Ovary (tissue), 9 donors: ENCODE measurements around the gene INPP5E. TPM values are rescaled to one million over a fixed set of nuclear protein-coding genes. Genes with fewer than 3 reads are reported as not detected.

Experiments used
- DNase-seq, 5 donors: peaks; one replicate each; pipeline ENCODE4 v3.0.0-alpha.2; 2019 to 2020
- H3K27ac ChIP-seq, 2 donors: fragments of 200-600 bp; one replicate each; pipeline versions ENCODE4 v1.5.1 to v1.8.0; 2019 to 2022
- H3K27me3 ChIP-seq: fragments of 200-600 bp; one replicate; pipeline ENCODE4 v1.8.0; 2022
- H3K36me3 ChIP-seq: fragments of 200-600 bp; sonication (generic); one replicate; pipeline ENCODE4 v1.5.1; 2019
- H3K4me1 ChIP-seq: one replicate; pipeline ENCODE4 v1.8.1; 2013; ENCODE audit warnings: mild to moderate bottlenecking, moderate library complexity; ENCODE audit not compliant: insufficient read depth
- H3K4me3 ChIP-seq: fragments of 200-600 bp; sonication (generic); one replicate; pipeline ENCODE4 v1.5.1; 2017
- H3K9me3 ChIP-seq, 2 donors: fragments of 200-600 bp in 1 of 2; sonication (generic) in 1 of 2; one replicate each; pipeline versions ENCODE4 v1.5.1 to v1.8.1; 2013 to 2019; ENCODE audit warnings: mild to moderate bottlenecking in 1 of 2, moderate library complexity in 1 of 2
- CTCF ChIP-seq, 3 donors: fragments of 450-650 bp in 2 of 3; fragments of 200-600 bp in 1 of 3; IDR thresholded peaks; one replicate each; pipeline versions ENCODE4 v1.5.1 to v1.8.0; 2016 to 2022; ENCODE audit warnings: antibody characterized with exemption in 3 of 3, mild to moderate bottlenecking in 1 of 3
- EP300 ChIP-seq: sonication (generic); formaldehyde crosslinking; IDR thresholded peaks from one replicate; pipeline ENCODE4 v1.6.1; 2017; ENCODE audit warnings: antibody characterized with exemption
- POLR2A ChIP-seq: fragments of 450-650 bp; IDR thresholded peaks from one replicate; pipeline ENCODE4 v1.6.1; 2017; ENCODE audit warnings: antibody characterized with exemption, mild to moderate bottlenecking, moderate library complexity
- WGBS, 3 donors: extraction: QIAGEN DNeasy Blood & Tissue Kit in 1 of 3; methylation state at CpG; one replicate each; pipeline versions ENCODE4 v1.1.5 to v1.1.7; 2013 to 2017; 5-methylcytosine and 5-hydroxymethylcytosine counted together
- intact Hi-C, 4 donors: fragments of 100-400 bp; cut with DNase I; formaldehyde crosslinking; loops; one replicate each; pipeline versions ENCODE4 v1.11.0 to v1.15.1; 2022 to 2023
- polyA plus RNA-seq, 2 donors: library from polyadenylated mRNA; stranded (reverse); fragments of 200-250 nt in 1 of 2; fragments of 350-450 nt in 1 of 2; fragmentation: Illumina TruSeq in 1 of 2; extraction: RNeasy Lipid Tissue Mini Kit (QIAGEN cat#74804) in 1 of 2; gene quantifications; one replicate each; pipeline ENCODE4 v1.2.3, GENCODE V29; 2013 to 2014
- total RNA-seq, 7 donors: library from RNA; depleted of rRNA in 2 of 7; stranded (reverse); fragments of >200 nt in 2 of 7; fragmentation: NEBNext Ultra II Directional in 3 of 7; extraction: Animal tissue kit (Norgen Biotek cat#: 25700) in 3 of 7; gene quantifications; one replicate each; pipeline versions ENCODE4 v1.1.0 to v1.2.4, GENCODE V29; 2016 to 2023
- donor health status: DM: no; HTN: no; CAD: no; lungs with moderate emphysema.
- donor health status: DM: no; HTN: no; CAD: no.
- donor health status: Bipolar disorder and iron deficiency.
- donor health status: DM: yes; HTN: yes; CAD: no.
- donor health status: DM: no; HTN: no; CAD: no.
- donor health status: DM: yes; HTN: yes; CAD: no.

The INPP5E gene
- total and polyA plus RNA-seq, 9 donors = 3.4 to 18.5 (median 15.0) TPM

GRCh38 chr9:136447173-136447778 lies 7.6 kb upstream of the INPP5E start:
- intact Hi-C loops = no loop called here
- TF ChIP-seq EP300 (no peak), POLR2A (no peak)
- DNase-seq = no peak
- Histone ChIP-seq H3K27me3 (no peaks in the 10 kb centered on the region), H3K9me3 (no peaks in the 10 kb centered on the region), H3K36me3 (no peaks in the 10 kb centered on the region), H3K4me3 (no peak overlapping the region), H3K4me1 (no peaks in the 10 kb centered on the region), H3K27ac (no peak overlapping the region)
- WGBS, 3 donors = 91 to 94% (median 92%) methylated on average over 27 of the region's 27 CpGs

GRCh38 chr9:136445799-136446198 lies 6.2 kb upstream of the INPP5E start:
- 82 to 85% (median 84%) methylated on average over 7 of the region's 7 CpGs for WGBS, 3 donors
- H3K36me3 ChIP-seq = no peaks in the 10 kb centered on the region
- TF ChIP-seq POLR2A = no peak
- intact Hi-C loops = no loop called here
- no peaks in the 10 kb centered on the region for H3K4me1 ChIP-seq
- DNase-seq = no peak
- H3K27ac ChIP-seq = no peak overlapping the region
- H3K27me3 ChIP-seq = no peaks in the 10 kb centered on the region
- no peaks in the 10 kb centered on the region for H3K9me3 ChIP-seq
- no peak overlapping the region for H3K4me3 ChIP-seq

- DNase-seq = no peak
- Histone ChIP-seq H3K27me3 (no peaks in the 10 kb centered on the region), H3K4me3 (no peak overlapping the region), H3K4me1 (peaks cover 1% of the 10 kb centered on the region), H3K27ac (no peak overlapping the region), H3K9me3 (no peaks in the 10 kb centered on the region), H3K36me3 (no peaks in the 10 kb centered on the region)
- intact Hi-C loops = no loop called here
- TF ChIP-seq EP300 (no peak), CTCF (IDR thresholded peaks at IDR 0.05) (no peak), POLR2A (no peak)
- WGBS, 3 donors = 87 to 88% (median 88%) methylated on average over 20 of the region's 20 CpGs
Measured at GRCh38 chr9:136444102-136444501, 4.5 kb upstream of the INPP5E start.

GRCh38 chr9:136443687-136444086 lies 4.0 kb upstream of the INPP5E start:
- DNase-seq = no peak
- Histone ChIP-seq H3K27me3 (no peaks in the 10 kb centered on the region), H3K4me1 (peaks cover 2% of the 10 kb centered on the region), H3K27ac (no peak overlapping the region), H3K4me3 (no peak overlapping the region), H3K36me3 (no peaks in the 10 kb centered on the region), H3K9me3 (no peaks in the 10 kb centered on the region)
- WGBS, 3 donors = 91 to 94% (median 92%) methylated on average over 7 of the region's 7 CpGs
- intact Hi-C loops = no loop called here
- TF ChIP-seq CTCF (IDR thresholded peaks at IDR 0.05) (no peak), POLR2A (no peak), EP300 (no peak)

- peaks cover 8% of the 10 kb centered on the region for H3K4me1 ChIP-seq
- no peak for DNase-seq
- WGBS, 3 donors = 87 to 92% (median 91%) methylated on average over 15 of the region's 15 CpGs
- no peaks in the 10 kb centered on the region for H3K9me3 ChIP-seq
- intact Hi-C loops = no loop called here
- H3K4me3 ChIP-seq = no peak overlapping the region
- H3K36me3 ChIP-seq = no peaks in the 10 kb centered on the region
- no peak overlapping the region for H3K27ac ChIP-seq
- H3K27me3 ChIP-seq = no peaks in the 10 kb centered on the region
- no peak for TF ChIP-seq POLR2A
- no peak for TF ChIP-seq CTCF (IDR thresholded peaks at IDR 0.05)
- no peak for TF ChIP-seq EP300
Measured at GRCh38 chr9:136443087-136443486, 3.4 kb upstream of the INPP5E start.
